Panc1 (cell line): ENCODE results near the gene G0S2.

Source experiments
- POLR2AphosphoS5 ChIP-seq: IDR thresholded peaks from 2 replicates; pipeline ENCODE4 v1.6.1; 2012; ENCODE audit warnings: mild to moderate bottlenecking, low read depth, low read length, moderate library complexity
- SIN3A ChIP-seq: IDR thresholded peaks from 2 replicates; pipeline ENCODE4 v1.6.1; 2012; ENCODE audit warnings: low read depth, mild to moderate bottlenecking, low read length, moderate library complexity, borderline replicate concordance; ENCODE audit not compliant: insufficient read depth
- TCF7L2 ChIP-seq: IDR thresholded peaks from 2 replicates; pipeline ENCODE4 v1.6.1; 2011; ENCODE audit warnings: mild to moderate bottlenecking, low read depth, low read length, inconsistent platforms
- TF ChIP-seq, protein P1 (sequence below): fragments of 450-650 bp; IDR thresholded peaks from 2 replicates; pipeline ENCODE4 v1.5.1; 2017; ENCODE audit warnings: mild to moderate bottlenecking
- TF ChIP-seq, protein P2 (sequence below), 2 experiments: IDR thresholded peaks; 2 replicates each; pipeline ENCODE4 v1.6.1; 2011 to 2012; ENCODE audit warnings: low read depth in 2 of 2, control low read depth in 1 of 2, low read length in 1 of 2, mild to moderate bottlenecking in 1 of 2, moderate library complexity in 1 of 2; ENCODE audit not compliant: insufficient read depth in 1 of 2

DNA sequence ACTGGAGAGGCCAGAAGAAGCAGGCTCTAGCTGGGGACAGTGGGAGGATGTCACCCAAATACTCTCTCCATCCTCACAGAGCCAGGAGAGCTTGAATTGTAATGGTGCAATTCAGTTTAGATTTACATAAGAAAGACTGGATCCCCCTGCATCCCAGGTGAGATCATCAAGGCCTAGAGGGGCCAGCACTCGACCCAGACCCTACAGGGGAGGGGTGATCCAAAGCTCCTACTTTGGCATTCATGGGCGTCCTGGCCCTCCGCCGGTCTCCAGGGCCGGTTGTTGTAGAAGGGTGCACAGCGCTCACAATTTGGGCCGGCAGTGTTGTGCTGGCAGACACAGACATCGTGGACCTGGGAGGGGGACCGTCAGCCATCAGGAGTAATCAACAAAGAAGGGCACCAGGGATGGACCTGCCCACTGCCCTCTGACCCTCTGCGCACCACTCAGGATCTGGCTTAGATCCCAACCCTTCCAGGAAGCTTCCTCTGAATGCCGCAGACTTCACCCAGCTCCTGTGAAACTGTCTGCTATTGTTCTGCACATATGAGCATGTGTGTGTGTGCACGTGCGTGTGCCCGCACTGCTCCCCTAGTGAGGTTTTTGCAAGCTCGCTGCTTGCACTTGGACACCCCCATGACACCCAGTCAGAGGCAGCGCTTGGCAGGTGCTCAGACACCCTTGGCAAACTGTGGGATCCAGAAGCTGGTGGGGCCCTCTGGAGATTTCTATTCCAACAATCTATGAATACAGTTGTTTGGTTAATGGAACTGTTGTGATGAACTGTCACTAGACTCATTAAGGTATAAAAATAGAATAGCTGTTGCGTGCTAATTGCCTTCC lies 44.6 kb upstream of the G0S2 start:
- TF ChIP-seq, protein P1, sequence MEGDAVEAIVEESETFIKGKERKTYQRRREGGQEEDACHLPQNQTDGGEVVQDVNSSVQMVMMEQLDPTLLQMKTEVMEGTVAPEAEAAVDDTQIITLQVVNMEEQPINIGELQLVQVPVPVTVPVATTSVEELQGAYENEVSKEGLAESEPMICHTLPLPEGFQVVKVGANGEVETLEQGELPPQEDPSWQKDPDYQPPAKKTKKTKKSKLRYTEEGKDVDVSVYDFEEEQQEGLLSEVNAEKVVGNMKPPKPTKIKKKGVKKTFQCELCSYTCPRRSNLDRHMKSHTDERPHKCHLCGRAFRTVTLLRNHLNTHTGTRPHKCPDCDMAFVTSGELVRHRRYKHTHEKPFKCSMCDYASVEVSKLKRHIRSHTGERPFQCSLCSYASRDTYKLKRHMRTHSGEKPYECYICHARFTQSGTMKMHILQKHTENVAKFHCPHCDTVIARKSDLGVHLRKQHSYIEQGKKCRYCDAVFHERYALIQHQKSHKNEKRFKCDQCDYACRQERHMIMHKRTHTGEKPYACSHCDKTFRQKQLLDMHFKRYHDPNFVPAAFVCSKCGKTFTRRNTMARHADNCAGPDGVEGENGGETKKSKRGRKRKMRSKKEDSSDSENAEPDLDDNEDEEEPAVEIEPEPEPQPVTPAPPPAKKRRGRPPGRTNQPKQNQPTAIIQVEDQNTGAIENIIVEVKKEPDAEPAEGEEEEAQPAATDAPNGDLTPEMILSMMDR, result no peak
- TF ChIP-seq POLR2AphosphoS5, result no peak
- TF ChIP-seq SIN3A, result no peak
- TF ChIP-seq, protein P2, sequence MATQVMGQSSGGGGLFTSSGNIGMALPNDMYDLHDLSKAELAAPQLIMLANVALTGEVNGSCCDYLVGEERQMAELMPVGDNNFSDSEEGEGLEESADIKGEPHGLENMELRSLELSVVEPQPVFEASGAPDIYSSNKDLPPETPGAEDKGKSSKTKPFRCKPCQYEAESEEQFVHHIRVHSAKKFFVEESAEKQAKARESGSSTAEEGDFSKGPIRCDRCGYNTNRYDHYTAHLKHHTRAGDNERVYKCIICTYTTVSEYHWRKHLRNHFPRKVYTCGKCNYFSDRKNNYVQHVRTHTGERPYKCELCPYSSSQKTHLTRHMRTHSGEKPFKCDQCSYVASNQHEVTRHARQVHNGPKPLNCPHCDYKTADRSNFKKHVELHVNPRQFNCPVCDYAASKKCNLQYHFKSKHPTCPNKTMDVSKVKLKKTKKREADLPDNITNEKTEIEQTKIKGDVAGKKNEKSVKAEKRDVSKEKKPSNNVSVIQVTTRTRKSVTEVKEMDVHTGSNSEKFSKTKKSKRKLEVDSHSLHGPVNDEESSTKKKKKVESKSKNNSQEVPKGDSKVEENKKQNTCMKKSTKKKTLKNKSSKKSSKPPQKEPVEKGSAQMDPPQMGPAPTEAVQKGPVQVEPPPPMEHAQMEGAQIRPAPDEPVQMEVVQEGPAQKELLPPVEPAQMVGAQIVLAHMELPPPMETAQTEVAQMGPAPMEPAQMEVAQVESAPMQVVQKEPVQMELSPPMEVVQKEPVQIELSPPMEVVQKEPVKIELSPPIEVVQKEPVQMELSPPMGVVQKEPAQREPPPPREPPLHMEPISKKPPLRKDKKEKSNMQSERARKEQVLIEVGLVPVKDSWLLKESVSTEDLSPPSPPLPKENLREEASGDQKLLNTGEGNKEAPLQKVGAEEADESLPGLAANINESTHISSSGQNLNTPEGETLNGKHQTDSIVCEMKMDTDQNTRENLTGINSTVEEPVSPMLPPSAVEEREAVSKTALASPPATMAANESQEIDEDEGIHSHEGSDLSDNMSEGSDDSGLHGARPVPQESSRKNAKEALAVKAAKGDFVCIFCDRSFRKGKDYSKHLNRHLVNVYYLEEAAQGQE (IDR thresholded peaks at IDR 0.05; ENCODE audit: insufficient read depth in 1 of 2, low read depth in 2 of 2, low read length in 1 of 2), result no peak
- TF ChIP-seq TCF7L2, result no peak
